Activated CD4-positive, alpha-beta T cell treated with anti-CD3 and anti-CD28 coated beads for 24 hours (primary cell): Measurements from ENCODE around the gene HPDL.
A peak's percentile ranks its signal among the peaks of the same experiment; 100 is the strongest.
"Not testable (repeated sequence)": the region's sequence is repeated elsewhere in the genome, so short reads cannot be mapped to it uniquely, and the experiment has no call there.

Experiments
- DNase-seq, 2 donors: peaks; one replicate each; pipeline ENCODE4 v3.0.0-alpha.2; 2020; ENCODE audit warnings: low read depth in 2 of 2

HPDL gene

GRCh38 chr1:45326627-45327623, at the start of gene HPDL:
TSS of gene HPDL (plus strand) at chr1:45326895. CDS start at chr1:45327149, 254 bp downstream.
- peak; percentile 66 to 72 for DNase-seq

GRCh38 chr1:45282351-45282750, 44.3 kb upstream of the HPDL start:
- DNase-seq, result no peak

- DNase-seq, result not testable (repeated sequence)
These were observed 41.8 kb upstream of the HPDL start for GRCh38 chr1:45284858-45285257.

GRCh38 chr1:45286521-45286920, 40.2 kb upstream of the HPDL start:
- not testable (repeated sequence) for DNase-seq

- not testable (repeated sequence) for DNase-seq
These were observed 35.7 kb upstream of the HPDL start for GRCh38 chr1:45291002-45291401.

- DNase-seq, result no peak
These were observed 35.0 kb upstream of the HPDL start for GRCh38 chr1:45291716-45292115.

GRCh38 chr1:45297666-45298356, 28.9 kb upstream of the HPDL start:
- no peak for DNase-seq

GRCh38 chr1:45299296-45299695, 27.4 kb upstream of the HPDL start:
- DNase-seq, result no peak

GRCh38 chr1:45299981-45300668, 26.6 kb upstream of the HPDL start:
- no peak for DNase-seq

- DNase-seq, result no peak
These were observed 26.1 kb upstream of the HPDL start for GRCh38 chr1:45300669-45300997.

- no peak for DNase-seq
These were observed 24.1 kb upstream of the HPDL start for GRCh38 chr1:45302505-45303150.

GRCh38 chr1:45303520-45304310, 23.0 kb upstream of the HPDL start:
- peak; percentile 99 for DNase-seq

- no peak for DNase-seq
These were observed 22.2 kb upstream of the HPDL start for GRCh38 chr1:45304311-45305081.

GRCh38 chr1:45305231-45305630, 21.5 kb upstream of the HPDL start:
- DNase-seq, result no peak

- peak in 1 of 2 donors; percentile 15 for DNase-seq
These were observed 20.4 kb upstream of the HPDL start for GRCh38 chr1:45306319-45306718.

- DNase-seq, result no peak
These were observed 19.8 kb upstream of the HPDL start for GRCh38 chr1:45306905-45307304.

GRCh38 chr1:45314266-45314665, 12.4 kb upstream of the HPDL start:
- DNase-seq, result no peak

GRCh38 chr1:45317166-45317565, 9.5 kb upstream of the HPDL start:
- no peak for DNase-seq

GRCh38 chr1:45319761-45320160, 6.9 kb upstream of the HPDL start:
- no peak for DNase-seq

GRCh38 chr1:45321444-45321843, 5.3 kb upstream of the HPDL start:
- DNase-seq, result no peak
